Measurements from ENCODE around the gene ARHGAP6. TPM values are rescaled to one million over a fixed set of nuclear protein-coding genes. Genes with fewer than 3 reads are reported as not detected.

ARHGAP6 gene
- total and polyA plus RNA-seq, 9 of the 15 experiments (the other 6 are each of a cell fraction or from before 2014, with no cell fraction given) = 12.5 to 63.6 (median 41.8) TPM

DNA sequence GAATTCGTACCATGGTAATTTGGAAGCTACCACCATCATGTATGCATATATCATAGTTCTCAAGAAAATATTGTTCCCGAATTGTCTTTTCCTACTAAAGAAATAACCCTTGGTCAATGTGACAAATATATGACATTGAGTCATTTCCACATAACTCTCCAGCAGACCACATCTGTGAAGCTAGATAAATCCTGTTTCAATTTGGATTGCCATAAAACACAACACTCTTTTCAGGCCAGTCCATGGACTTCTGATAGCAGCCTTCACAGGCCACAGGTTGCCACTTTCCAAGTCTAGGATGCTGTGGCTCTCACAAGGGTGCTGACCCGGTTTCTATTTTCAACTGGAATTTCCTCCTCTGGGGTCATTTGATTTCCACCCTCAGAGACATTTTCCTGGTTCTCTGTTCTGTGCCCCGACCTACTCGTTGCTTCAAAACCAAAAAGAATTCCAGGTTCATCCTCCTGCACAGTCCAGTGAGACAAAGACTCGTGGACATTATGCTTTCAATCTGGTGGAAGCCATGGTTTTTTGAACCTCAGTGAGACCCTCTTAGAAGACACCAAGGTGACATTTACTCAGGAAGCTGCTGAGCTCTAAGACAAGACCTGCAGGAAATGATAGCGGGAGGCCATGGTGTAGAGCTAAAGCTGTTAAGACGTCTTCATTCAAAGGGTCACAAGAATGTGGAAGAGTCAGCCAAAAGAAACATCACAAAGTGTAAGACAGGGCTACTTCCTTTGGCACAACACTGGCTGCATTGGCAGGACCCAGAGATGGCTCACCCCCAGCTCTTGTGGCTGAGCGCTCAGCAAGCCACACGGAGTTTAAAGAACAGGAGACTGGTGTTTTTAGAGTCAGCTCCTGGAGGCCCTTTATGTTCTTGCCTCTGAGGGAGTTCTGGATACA is 252.8 kb downstream of the ARHGAP6 start (continued):
- TF ChIP-seq, protein P1, sequence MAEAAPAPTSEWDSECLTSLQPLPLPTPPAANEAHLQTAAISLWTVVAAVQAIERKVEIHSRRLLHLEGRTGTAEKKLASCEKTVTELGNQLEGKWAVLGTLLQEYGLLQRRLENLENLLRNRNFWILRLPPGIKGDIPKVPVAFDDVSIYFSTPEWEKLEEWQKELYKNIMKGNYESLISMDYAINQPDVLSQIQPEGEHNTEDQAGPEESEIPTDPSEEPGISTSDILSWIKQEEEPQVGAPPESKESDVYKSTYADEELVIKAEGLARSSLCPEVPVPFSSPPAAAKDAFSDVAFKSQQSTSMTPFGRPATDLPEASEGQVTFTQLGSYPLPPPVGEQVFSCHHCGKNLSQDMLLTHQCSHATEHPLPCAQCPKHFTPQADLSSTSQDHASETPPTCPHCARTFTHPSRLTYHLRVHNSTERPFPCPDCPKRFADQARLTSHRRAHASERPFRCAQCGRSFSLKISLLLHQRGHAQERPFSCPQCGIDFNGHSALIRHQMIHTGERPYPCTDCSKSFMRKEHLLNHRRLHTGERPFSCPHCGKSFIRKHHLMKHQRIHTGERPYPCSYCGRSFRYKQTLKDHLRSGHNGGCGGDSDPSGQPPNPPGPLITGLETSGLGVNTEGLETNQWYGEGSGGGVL (CRISPR knock-in tag; IDR thresholded peaks at IDR 0.05) = no peak
- TF ChIP-seq ZNF589 (CRISPR knock-in tag; IDR thresholded peaks at IDR 0.05; ENCODE audit: low read depth) = peak; percentile 57; the same call in 1 of the 2 replicates
- TF ChIP-seq RBM14 (IDR thresholded peaks at IDR 0.05; ENCODE audit: borderline replicate concordance, insufficient read depth, low read depth, low read length) = no peak
- TF ChIP-seq BMI1 (IDR thresholded peaks at IDR 0.05; ENCODE audit: low read length) = no peak
- TF ChIP-seq TAL1 (IDR thresholded peaks at IDR 0.05) = peak; percentile 49; the same call in 1 of the 2 replicates
- TF ChIP-seq, protein P2, sequence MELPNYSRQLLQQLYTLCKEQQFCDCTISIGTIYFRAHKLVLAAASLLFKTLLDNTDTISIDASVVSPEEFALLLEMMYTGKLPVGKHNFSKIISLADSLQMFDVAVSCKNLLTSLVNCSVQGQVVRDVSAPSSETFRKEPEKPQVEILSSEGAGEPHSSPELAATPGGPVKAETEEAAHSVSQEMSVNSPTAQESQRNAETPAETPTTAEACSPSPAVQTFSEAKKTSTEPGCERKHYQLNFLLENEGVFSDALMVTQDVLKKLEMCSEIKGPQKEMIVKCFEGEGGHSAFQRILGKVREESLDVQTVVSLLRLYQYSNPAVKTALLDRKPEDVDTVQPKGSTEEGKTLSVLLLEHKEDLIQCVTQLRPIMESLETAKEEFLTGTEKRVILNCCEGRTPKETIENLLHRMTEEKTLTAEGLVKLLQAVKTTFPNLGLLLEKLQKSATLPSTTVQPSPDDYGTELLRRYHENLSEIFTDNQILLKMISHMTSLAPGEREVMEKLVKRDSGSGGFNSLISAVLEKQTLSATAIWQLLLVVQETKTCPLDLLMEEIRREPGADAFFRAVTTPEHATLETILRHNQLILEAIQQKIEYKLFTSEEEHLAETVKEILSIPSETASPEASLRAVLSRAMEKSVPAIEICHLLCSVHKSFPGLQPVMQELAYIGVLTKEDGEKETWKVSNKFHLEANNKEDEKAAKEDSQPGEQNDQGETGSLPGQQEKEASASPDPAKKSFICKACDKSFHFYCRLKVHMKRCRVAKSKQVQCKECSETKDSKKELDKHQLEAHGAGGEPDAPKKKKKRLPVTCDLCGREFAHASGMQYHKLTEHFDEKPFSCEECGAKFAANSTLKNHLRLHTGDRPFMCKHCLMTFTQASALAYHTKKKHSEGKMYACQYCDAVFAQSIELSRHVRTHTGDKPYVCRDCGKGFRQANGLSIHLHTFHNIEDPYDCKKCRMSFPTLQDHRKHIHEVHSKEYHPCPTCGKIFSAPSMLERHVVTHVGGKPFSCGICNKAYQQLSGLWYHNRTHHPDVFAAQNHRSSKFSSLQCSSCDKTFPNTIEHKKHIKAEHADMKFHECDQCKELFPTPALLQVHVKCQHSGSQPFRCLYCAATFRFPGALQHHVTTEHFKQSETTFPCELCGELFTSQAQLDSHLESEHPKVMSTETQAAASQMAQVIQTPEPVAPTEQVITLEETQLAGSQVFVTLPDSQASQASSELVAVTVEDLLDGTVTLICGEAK (IDR thresholded peaks at IDR 0.05) = peak; percentile 23; the same call in 1 of the 2 replicates
- TF ChIP-seq, protein P2 (CRISPR knock-in tag; IDR thresholded peaks at IDR 0.05) = no peak
- no peak for TF ChIP-seq ZNF668 (CRISPR knock-in tag; IDR thresholded peaks at IDR 0.05)
- no peak for TF ChIP-seq PRMT5 (CRISPR knock-in tag; IDR thresholded peaks at IDR 0.05)
- TF ChIP-seq, protein P3, sequence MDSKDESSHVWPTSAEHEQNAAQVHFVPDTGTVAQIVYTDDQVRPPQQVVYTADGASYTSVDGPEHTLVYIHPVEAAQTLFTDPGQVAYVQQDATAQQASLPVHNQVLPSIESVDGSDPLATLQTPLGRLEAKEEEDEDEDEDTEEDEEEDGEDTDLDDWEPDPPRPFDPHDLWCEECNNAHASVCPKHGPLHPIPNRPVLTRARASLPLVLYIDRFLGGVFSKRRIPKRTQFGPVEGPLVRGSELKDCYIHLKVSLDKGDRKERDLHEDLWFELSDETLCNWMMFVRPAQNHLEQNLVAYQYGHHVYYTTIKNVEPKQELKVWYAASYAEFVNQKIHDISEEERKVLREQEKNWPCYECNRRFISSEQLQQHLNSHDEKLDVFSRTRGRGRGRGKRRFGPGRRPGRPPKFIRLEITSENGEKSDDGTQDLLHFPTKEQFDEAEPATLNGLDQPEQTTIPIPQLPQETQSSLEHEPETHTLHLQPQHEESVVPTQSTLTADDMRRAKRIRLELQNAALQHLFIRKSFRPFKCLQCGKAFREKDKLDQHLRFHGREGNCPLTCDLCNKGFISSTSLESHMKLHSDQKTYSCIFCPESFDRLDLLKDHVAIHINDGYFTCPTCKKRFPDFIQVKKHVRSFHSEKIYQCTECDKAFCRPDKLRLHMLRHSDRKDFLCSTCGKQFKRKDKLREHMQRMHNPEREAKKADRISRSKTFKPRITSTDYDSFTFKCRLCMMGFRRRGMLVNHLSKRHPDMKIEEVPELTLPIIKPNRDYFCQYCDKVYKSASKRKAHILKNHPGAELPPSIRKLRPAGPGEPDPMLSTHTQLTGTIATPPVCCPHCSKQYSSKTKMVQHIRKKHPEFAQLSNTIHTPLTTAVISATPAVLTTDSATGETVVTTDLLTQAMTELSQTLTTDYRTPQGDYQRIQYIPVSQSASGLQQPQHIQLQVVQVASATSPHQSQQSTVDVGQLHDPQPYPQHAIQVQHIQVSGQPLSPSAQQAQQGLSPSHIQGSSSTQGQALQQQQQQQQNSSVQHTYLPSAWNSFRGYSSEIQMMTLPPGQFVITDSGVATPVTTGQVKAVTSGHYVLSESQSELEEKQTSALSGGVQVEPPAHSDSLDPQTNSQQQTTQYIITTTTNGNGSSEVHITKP (IDR thresholded peaks at IDR 0.05; ENCODE audit: partially characterized antibody) = peak; percentile 45
- no peak for TF ChIP-seq ZNF184 (CRISPR knock-in tag; IDR thresholded peaks at IDR 0.05)
- no peak for TF ChIP-seq NR2C1 (IDR thresholded peaks at IDR 0.05)
- TF ChIP-seq NR2C1 (tag; IDR thresholded peaks at IDR 0.05) = no peak
